Measurements from ENCODE around the gene ARHGAP25. TPM values are rescaled to one million over a fixed set of nuclear protein-coding genes. Genes with fewer than 3 reads are reported as not detected.

Gene ARHGAP25
- total and polyA plus RNA-seq, 7 donors: 1.1 to 4.8 (median 1.9) TPM

- ATAC-seq: peak in 2 of 4 donors; percentile 20 to 35
- intact Hi-C loops (cut with DNase I): no loop called here
- Histone ChIP-seq H3K27me3 (ENCODE audit: insufficient read depth in 3 of 3, low read length in 2 of 3) (no peaks in the 10 kb centered on the region), H3K36me3 (ENCODE audit: insufficient read depth in 1 of 2, low read depth in 1 of 2) (no peaks in the 10 kb centered on the region), H3K4me3 (peak overlapping the region; percentile 57), H3K9me3 (no peaks in the 10 kb centered on the region), H3K4me1 (peaks cover 7% of the 10 kb centered on the region), H3K27ac (peak overlapping the region; percentile 69)
- WGBS, 3 donors: 68 to 72% (median 68%) methylated on average over 13 of the region's 13 CpGs
- TF ChIP-seq CTCF (IDR thresholded peaks at IDR 0.05): no peak
- no peak for DNase-seq
These were observed 40.7 kb downstream of the ARHGAP25 start for GRCh38 chr2:68775272-68775842.

- no peaks in the 10 kb centered on the region for H3K27me3 ChIP-seq (ENCODE audit: insufficient read depth in 3 of 3, low read length in 2 of 3)
- ATAC-seq (no peak), DNase-seq (no peak)
- intact Hi-C loops (cut with DNase I): no loop called here
- H3K27ac ChIP-seq: peak overlapping the region; percentile 69
- no peaks in the 10 kb centered on the region for H3K9me3 ChIP-seq
- H3K4me1 ChIP-seq: peaks cover 7% of the 10 kb centered on the region
- H3K36me3 ChIP-seq (ENCODE audit: insufficient read depth in 1 of 2, low read depth in 1 of 2): no peaks in the 10 kb centered on the region
- 54 to 63% (median 57%) methylated on average over 2 of the region's 2 CpGs for WGBS, 3 donors
- no peak for TF ChIP-seq CTCF (IDR thresholded peaks at IDR 0.05)
- peak overlapping the region; percentile 57 for H3K4me3 ChIP-seq
These were observed 41.5 kb downstream of the ARHGAP25 start for GRCh38 chr2:68776124-68776523.

GRCh38 chr2:68779595-68779994, 45.0 kb downstream of the ARHGAP25 start:
- no peak for DNase-seq
- Histone ChIP-seq H3K9me3 (no peaks in the 10 kb centered on the region), H3K4me1 (no peaks in the 10 kb centered on the region), H3K4me3 (no peak overlapping the region), H3K27ac (no peak overlapping the region), H3K36me3 (ENCODE audit: insufficient read depth in 1 of 2, low read depth in 1 of 2) (peaks cover 0 to 6% of the 10 kb centered on the region in 2 donors), H3K27me3 (ENCODE audit: insufficient read depth in 3 of 3, low read length in 2 of 3) (no peaks in the 10 kb centered on the region)
- TF ChIP-seq CTCF (IDR thresholded peaks at IDR 0.05): no peak
- ATAC-seq: no peak
- intact Hi-C loops (cut with DNase I): no loop called here

GRCh38 chr2:68784188-68784587, 49.6 kb downstream of the ARHGAP25 start:
- Histone ChIP-seq H3K9me3 (no peaks in the 10 kb centered on the region), H3K4me3 (no peak overlapping the region), H3K36me3 (ENCODE audit: insufficient read depth in 1 of 2, low read depth in 1 of 2) (peaks cover 0 to 16% of the 10 kb centered on the region in 2 donors), H3K27ac (no peak overlapping the region), H3K4me1 (no peaks in the 10 kb centered on the region), H3K27me3 (ENCODE audit: insufficient read depth in 3 of 3, low read length in 2 of 3) (no peaks in the 10 kb centered on the region)
- ATAC-seq (no peak), DNase-seq (no peak)
- TF ChIP-seq CTCF (IDR thresholded peaks at IDR 0.05): no peak
- WGBS, 3 donors: 64 to 74% (median 74%) methylated on average over 2 of the region's 2 CpGs
- intact Hi-C loops (cut with DNase I): no loop called here

- H3K9me3 ChIP-seq: no peaks in the 10 kb centered on the region
- no peak overlapping the region for H3K27ac ChIP-seq
- TF ChIP-seq CTCF (IDR thresholded peaks at IDR 0.05): no peak
- no peaks in the 10 kb centered on the region for H3K27me3 ChIP-seq (ENCODE audit: insufficient read depth in 3 of 3, low read length in 2 of 3)
- DNase-seq (no peak), ATAC-seq (no peak)
- peaks cover 0 to 16% of the 10 kb centered on the region in 2 donors for H3K36me3 ChIP-seq (ENCODE audit: insufficient read depth in 1 of 2, low read depth in 1 of 2)
- H3K4me3 ChIP-seq: no peak overlapping the region
- intact Hi-C loops (cut with DNase I): no loop called here
- WGBS, 3 donors: 21 to 39% (median 39%) methylated on average over 1 of the region's 1 CpG
- no peaks in the 10 kb centered on the region for H3K4me1 ChIP-seq
These were observed 50.3 kb downstream of the ARHGAP25 start for GRCh38 chr2:68784915-68785314.
